Measurements from ENCODE around the gene DTX4.
A peak's percentile ranks its signal among the peaks of the same experiment; 100 is the strongest.

The DTX4 gene

DNA sequence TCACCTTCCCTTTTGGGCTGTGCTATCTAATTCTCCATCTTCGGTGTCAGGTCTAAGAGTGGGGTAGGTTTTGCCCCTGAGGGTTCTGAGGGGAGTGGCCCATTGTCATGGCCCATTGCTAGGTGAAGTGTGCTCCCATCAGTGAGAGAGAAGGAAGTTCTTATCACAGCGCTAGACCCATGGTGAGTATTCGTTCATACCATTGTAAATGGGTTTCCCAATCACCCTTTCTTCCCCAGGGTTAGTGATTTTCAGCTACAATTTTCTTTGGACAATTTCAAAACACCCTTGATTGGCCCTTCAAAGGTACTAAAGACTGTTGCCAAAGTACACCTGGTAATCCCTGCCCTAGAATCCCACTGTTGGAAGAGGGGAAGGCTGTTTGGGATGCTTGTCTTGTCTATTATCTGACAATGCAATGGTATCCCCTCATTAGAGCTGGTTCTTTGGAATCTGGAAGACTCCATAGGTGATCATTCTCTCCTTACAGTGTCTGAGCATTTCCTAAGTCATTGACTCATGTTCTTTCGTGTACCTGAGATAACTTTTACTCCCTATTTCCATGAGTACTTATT, 20.6 kb downstream of the DTX4 start:
- DNase-seq = no peak

DNA sequence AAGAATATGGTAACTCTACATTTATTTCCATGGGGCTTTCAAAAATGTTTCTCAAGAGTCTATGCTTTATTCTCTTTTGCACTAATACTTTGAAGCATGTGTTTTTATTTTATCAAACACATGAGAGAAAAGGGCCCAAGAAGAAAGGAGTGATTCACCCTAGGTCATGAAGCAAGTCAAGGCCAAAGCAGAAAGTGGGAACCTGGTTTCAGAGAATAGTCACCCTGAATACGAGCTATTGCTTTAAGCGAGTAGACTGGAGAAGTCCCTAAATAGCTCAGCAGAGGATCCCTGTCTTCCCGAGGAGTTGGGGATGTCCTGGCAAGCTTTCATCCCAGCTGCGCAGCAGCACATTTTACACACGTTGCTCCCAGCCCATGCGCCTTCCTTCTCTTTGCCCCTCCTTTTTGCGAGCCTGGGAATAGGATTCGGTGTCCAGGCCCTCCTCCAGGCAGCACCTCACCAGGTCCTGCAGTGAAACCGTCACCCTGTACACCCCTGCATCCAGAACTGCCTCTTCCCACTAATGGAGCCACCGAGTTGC, 21.7 kb downstream of the DTX4 start:
- peak; percentile 50 to 72 for DNase-seq

DNA sequence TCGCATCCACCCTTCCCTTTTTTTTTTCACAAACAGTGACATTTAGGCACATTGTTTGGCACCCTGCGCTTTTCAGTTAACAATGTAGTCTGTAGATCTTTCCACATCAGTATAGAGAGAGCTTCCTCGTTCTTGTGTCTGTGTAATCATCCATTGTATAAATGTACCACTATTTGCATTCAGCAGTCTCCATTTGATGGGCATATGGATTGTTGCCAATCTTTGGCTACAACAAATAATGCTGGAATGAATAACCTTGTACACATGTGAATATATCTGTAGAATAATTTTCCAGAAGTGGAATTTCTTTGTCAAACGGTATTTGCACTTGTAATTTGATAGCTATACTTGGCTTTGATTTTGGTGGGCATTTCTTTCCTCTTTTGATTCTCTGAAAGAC, 23.7 kb downstream of the DTX4 start:
- DNase-seq = no peak

DNA sequence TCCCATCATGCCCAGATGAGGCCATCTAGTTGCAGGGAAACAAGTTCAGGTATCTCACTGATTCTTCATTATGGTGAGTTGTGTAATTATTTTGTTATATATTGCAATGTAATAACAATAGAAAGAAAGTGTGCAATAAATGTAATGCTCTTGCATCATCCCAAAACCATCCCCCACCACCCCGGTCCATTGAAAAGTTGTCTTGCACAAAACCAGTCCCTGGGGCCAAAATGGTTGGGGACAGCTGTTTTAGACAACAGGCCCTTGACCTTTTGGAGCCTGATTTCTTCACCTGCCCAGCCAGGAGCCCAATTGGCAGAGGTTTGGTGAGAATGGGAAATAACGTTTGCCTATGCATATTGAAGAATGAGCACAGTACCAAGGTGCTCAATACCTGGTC, 24.8 kb downstream of the DTX4 start:
- no peak for DNase-seq

DNA sequence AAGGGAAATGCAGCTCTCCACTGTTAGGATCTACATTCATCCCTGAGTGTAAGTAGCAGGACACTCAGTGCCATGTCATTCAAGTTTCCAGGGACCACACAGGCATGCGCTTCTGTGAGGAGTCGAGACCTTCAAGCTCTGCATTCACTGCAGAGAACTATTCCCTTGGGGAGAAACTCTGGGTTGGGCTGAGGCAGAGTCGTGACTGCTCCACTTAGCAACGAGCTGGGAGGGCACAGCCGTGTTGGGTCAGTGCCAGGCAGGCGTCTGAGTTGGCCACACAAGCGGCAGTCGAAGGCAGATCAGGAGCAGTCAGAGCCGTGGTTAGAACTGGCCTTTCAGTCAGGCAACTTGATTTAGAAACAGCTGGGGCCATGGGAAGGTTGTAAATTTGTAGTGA, 26.1 kb downstream of the DTX4 start:
- DNase-seq = peak in 1 of 2 donors; percentile 53

DNA sequence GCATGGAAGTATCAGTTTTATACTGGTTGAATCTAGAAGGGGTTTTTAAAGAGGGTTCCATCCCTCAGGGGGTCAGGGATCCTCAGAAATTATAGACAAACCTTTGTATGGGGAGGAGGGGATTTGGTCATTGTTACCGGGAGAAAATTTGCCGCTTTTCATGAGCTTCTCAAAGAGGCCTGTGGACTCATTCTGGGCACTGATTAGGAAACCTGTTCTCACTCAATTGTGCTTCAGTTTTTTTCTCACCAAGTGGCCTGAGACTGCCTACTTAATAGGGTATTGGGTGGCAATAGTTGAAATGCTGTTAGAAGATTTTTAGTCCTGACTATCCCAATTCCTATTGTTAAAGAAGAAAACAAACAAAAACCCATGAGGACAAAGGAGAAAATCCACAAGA, 26.8 kb downstream of the DTX4 start:
- DNase-seq = peak in 1 of 2 donors; percentile 65

DNA sequence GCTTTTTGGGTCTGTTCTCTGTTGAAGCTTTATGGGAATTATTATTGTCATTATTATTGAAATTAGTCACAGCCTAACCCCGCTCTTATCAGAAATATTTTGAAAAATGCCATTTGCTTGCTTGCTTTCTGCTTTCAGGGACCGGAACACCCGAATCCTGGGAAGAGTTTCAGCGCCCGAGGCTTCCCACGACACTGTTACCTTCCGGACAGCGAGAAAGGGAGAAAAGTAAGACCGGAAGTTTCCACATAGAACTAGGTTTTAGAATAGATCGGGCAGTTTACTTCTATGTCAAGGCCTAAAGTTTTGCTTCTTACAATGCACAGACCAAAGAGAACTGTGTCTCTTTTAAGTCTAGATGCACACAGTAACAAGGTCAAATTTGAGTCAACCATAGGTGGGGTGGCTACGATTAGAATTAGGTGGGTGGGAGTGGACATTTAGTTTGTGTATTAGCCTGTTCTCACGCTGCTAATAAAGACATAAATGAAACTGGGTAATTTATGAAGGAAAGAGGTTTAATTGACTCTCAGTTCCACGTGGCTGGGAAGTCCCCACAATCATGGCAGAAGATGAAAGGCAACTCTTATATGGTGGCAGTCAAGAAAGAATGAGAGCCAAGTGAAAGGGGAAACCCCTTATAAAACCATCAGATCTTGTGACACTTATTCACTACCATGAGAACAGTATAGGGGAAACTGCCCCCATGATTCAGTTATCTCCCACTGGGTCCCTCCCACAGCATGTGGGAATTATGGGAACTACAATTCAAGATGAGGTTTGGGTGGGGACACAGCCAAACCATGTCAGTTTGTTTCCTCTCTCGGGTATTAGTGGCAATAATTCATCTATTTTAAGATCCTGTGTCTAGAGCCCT, 27.9 kb downstream of the DTX4 start:
- peak; percentile 77 to 88 for DNase-seq

DNA sequence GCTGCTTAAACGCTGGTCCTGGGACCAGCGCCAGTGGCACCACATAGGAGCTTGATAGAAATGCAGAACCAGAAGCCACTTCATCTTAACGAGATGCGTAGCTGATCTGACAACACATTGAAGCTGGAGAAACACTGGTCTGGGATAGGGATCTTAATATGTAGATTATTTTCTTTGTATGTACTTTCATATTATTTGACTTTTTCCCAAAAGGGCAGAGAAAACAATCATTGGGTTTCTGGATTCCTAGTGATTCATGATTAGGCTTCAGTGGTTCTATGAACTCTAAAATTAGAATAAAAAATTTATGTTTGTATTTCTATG, 28.5 kb downstream of the DTX4 start:
- peak in 1 of 2 donors; percentile 93 for DNase-seq

DNA sequence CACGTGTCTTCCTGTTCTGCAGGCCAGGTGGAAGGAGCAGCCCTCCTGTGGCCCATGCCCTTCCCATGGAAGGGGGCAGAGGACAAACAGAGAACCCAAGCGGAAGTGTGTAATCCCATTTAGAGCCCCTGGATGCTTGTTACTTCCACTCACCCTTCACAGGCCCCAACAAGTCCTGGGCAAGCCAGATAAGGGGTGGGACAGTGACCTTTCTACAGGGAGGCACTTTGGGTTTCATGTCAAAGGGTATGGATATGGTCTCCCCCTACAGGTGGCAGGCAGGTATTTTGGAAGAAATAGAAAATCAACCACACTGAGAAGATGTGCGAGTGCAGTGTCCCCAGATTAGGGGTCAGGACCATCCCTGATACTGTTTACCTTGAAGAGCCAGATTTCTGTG, 29.4 kb downstream of the DTX4 start:
- DNase-seq = no peak

DNA sequence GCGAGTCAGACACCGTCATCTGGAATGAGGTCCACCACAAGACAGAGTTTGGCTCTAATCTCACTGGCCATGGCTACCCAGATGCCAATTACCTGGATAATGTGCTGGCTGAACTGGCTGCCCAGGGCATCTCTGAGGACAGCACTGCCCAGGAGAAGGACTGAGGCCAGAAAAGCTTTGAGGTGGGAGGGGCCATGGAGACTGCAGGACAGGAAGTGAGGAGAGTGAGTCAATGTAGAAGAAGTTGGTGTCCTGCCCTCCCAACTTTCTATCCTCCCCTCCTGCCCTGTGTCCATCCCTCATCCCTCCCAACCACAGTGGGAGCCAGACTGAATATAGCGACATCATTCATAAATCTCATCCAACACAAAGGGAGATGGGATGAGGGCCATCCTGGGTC, 32.8 kb downstream of the DTX4 start:
- no peak for DNase-seq

DNA sequence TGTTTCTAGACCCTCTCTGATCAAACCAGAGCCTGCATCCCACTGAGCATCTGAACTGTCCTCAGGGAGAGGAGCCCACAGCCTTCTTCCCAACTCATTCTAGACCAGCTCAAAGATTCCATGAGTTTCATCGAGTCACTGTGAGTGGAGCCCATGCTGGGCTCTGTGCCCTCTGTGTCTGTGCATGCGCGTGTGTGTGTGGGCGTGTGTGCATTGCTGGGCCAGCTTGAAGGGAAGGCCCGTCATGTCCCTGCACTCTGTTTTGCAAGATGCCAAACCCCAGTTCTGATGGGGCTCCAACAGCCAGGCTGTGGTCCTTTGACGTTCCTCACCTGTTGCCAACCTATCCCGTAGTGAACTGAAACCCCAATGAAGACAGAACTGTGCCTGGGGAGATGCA, 33.7 kb downstream of the DTX4 start:
- DNase-seq = peak in 1 of 2 donors; percentile 71

DNA sequence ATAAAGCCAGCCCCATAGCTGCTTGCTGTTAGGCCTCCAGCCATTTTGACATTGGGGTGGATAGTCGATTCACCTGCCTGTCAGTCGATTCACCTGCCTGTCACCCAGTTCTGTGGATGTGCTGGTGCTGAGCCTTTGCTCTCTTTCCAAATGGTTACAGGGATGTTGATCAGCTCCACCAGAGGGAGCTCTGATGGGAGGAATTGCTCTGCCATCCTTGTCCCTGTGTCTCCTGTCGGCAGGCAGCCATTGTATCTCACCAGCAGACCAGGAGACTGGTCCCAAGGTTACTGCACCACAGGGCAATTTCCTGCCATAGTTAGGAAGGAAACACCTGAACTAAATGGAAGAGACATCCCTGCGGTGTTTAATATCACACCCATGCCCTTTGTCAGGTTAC, 34.7 kb downstream of the DTX4 start:
- peak; percentile 58 to 63 for DNase-seq

DNA sequence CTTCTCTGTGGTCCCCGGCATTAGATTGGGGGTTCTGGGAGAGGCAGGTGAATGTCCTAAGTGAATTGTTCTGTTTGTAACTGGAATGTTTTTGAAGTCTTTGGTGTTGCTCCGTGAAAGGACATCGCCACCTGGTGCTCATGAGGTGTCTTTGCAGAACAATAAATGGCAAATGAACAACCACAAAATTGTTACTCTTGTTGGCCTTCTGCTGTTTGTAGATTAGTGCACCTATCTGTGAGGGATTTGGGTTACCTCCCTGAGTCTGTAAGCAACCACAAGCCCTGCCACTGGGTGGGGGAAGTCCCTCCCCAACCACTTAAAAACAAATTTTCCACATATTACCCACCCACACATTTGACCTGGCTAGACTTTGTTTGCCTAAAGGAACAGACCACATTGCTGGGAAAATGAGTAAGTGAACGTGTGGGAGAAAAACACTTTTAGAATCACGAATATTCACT, 36.1 kb downstream of the DTX4 start:
- DNase-seq = peak; percentile 47 to 61

DNA sequence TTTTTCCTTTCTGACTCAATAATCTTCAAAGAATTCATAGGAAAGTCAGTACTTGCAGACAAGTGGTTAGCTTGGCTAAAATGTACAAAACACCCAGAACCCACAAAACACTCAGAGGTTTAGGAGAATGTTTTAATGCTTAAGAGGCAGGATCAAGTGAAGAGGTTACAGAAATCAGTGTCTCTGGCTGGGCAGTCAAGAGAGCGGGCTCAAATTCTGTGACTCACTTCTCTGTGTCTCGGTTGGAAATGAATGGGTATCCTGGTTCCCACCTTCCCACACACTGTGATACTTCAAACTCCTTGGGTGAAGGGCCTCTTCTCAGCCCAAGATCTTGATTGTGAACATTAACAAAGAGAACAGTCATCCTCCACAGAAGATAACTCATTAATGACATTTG, 37.0 kb downstream of the DTX4 start:
- no peak for DNase-seq

DNA sequence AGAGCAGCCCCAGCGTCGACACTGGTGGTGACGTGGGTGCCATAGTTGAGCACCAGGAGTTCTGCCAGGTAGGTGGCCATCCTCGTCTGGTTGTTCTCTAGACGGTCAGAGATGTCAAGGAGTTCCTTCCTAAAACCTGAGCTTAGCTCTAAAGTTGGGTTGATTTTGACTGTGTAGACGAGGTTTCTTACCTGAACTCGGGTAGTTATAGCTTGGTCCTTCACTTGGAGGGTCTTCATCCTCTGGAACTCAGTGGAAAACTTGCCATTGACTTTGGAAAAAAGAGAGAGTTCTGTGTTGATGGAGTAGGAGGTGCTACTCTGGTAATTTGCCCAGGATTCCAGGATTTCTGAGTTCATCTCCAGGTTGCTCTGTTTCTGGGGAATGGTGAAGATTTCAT, 40.3 kb downstream of the DTX4 start:
- DNase-seq = no peak

DNA sequence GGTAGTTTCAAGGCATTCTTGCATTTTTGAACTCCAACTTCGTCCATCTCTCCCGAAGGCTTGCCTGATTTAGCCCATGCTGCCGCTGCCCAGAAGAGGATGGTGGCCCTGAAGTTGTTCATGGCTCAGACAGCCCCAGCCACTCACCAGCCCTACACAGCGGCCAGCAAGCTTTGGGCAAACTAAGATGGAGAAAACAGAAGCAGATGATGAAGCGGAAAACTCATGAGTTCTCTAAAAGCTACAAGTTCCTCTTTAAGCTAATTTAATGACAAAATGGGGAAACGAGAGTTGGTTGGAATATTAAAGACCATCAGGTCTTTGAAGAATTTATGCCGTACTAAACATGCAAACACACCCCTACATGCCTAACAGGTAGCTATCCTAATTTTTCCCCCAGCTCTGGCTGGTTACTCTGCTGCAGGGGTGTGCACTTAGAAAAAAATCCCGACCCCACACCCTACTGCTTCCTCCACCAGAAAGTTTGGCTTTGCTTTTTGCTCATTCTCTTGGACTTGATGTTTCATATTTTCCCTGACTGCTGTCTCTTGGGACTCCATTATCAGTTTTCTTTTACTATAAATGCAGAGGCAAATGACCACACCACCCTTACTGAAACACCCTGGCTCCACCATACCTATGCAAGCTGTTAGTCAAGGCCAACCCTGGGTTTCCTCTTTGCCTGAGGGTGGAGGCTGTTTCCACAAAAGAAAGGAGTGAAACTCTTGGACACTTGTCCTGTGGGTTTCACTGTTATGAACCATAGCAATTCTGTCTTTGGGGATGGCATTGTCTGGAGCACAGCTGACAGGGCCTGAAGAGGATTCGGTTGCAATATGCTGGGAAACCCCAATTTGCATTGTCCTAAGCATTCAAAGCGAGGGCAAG, 41.1 kb downstream of the DTX4 start, which contains the start of gene MPEG1:
Gene MPEG1, minus strand, starts transcription at position 184 of the 888 bp plus-strand sequence. Its CDS starts 62 bp downstream, at position 122.
- peak; percentile 82 to 88 for DNase-seq

DNA sequence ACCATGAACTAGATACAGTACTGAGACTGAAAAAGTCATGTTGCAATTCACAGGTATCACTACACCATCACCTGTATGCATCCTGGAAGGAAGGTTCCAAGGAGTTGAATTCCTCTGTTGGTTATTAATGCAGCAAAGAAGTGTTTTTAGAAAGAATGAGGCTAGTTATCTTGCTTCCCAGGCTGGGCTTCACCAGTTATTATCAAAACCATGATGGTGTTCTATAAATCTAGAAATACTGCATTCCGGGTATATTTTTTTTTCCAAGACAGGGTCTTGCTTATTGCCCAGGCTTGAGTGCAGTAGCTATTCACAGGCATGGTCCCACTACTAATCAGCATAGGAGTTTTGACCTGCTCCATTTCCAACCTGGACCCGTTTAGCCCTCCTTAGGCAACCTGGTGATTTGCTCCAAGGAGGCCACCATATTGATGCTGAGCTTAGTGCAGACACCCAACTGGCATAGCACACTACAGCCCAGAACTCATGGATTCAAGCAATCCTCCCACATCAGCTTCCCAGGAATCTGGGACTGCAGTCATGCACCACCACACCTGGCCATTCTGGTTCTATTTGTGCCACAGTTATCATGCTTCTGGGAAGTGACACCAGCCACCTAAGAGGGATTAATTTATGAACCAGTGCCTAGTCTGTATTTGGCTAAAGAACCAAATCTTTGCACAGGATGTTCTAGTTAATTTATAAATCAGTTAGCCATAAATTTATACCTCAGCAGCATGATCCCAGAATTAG, 42.4 kb downstream of the DTX4 start:
- no peak for DNase-seq

DNA sequence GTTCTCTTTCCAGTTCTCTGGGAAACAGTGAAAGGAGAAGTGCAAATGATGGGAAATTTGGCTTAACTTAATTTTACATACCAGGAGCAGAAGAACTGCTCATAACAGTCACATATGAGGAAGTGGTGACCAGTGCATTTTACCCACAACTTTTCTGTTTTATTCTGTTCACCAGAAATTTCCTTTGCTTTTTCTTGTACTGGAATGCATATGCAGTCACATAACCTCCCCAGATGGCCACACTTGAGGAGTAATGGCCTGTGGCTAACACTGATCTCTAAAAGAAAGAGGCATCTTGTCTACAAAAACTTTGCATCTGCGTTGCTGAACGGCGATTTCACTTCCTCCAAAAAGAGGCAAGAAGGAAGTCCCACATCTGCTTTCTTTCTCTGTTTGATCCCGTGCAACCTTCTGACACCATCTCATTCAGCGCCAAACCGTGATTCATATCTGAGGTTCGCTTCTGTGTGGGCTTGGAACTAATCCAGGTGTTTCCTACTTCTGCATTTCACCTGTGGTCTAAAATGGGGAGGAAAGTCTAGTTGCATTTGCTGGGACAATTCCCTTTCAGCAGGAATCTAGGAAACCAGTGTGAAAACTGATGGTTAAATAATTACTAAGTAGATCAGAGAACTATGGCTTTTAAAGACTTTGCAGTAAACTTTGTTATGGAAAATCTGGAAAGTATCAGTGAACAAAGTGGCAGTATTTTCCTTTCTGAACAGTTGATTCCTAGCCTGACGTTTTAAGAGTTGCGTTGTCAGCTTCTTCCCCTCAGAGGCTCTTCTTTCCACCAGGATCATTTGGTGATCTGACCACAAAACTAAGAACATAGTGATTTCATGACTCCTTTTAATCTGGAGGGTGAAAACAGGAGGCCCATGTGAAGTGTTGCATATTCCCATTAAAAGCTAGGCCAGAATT, 45.0 kb downstream of the DTX4 start:
- peak; percentile 92 for DNase-seq

DNA sequence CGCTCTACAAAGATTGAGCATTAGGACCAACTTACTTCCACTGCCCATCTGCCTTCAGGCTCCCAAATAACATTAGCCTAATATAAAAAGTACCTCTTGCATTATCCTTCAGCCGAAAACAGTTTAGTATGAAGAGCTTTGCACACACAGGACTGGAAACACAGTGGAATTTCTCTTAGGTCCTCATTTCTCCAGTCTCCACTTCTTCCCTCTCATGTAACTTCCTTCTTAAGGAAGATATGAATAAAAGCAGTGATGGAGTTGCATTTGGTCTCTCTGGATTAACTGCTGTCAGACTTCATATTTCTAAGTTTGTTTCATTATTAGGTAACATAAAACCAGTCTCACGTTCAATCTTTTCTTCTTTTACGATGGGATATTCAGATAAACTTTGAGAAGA, 46.4 kb downstream of the DTX4 start:
- DNase-seq = no peak

DNA sequence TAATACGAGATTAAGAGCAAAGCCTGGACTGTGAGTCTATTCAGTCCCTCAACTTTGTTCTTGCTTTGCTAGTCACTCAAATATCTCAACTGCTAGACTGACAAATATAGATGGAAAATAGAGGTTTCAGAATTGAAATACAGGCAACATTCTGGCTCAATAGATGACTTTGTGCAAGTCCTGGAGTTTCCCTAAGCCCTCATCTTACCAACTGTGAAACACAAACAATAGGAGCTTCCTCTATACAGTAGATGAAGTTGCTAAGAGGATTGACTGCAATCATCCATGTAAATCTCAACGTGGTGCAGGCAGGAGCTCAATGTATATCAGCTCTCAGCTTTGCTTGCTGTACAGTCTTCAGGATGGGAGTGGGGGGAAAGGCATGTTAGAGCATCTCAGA, 47.0 kb downstream of the DTX4 start:
- peak; percentile 73 to 77 for DNase-seq

DNA sequence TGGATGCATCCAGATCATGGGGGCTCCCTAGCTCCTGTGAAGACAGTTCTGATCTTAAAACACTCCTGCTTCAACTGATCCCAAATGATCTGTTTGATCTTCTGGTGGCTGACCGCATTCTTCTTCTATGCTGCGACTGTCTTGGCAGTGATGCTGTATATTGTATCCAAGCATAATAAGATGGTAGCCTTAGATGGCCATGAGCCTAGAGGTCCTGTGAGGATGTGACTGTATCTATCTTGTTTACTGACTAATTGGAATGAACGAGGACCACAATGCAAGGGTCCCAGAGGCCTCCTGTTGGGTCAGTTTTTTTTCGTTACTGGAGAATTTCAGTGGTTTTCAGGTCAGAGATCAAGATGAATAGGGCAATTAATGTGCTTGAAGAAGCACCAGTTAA, 47.9 kb downstream of the DTX4 start:
- no peak for DNase-seq

All from inflammatory macrophage (primary cell).